Testis (tissue), 2 donors: ENCODE results near the gene FAM107B.

Experiments used
- CTCF ChIP-seq, 3 experiments: fragments of 450-650 bp in 2 of 3; fragments of 200-600 bp in 1 of 3; sonication (generic) in 1 of 3; IDR thresholded peaks; one replicate each; pipeline ENCODE4 v1.5.1; 2016 to 2019; ENCODE audit warnings: antibody characterized with exemption in 3 of 3, mild to moderate bottlenecking in 2 of 3, moderate library complexity in 1 of 3
- POLR2A ChIP-seq: fragments of 450-650 bp; IDR thresholded peaks from one replicate; pipeline ENCODE4 v1.6.1; 2017; ENCODE audit warnings: antibody characterized with exemption, mild to moderate bottlenecking, moderate library complexity

DNA sequence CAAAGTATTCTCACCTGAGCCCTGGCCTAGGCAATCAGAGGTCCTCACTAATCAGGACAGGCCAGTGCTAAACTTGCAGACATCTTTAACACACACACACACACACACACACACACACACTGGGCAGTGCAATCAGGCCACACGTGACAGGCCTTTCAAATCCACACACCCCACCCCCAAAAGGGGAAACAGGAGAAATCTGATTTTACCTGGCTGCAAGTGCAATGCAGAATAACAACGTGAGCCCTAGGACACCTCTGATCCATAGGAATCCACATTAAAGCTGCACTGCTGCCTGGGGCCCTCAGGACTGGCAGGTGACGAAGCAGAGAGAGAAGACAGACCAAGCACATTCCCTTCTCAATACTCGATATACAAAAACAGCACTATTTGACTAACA is 218.9 kb downstream of the FAM107B start:
- TF ChIP-seq CTCF (IDR thresholded peaks at IDR 0.05) (no peak), POLR2A (no peak)
